GM18502 (cell line): Measurements from ENCODE around the gene CCL18.
"Not testable (repeated sequence)": the region's sequence is repeated elsewhere in the genome, so short reads cannot be mapped to it uniquely, and the experiment has no call there.

Source experiments
- ATAC-seq: cut with Tn5 transposase; IDR thresholded peaks from one replicate; pipeline ENCODE4 v1.9.1; 2021; ENCODE audit warnings: mild to moderate bottlenecking; ENCODE audit not compliant: unreplicated experiment, poor library complexity

CCL18 gene, protein sequence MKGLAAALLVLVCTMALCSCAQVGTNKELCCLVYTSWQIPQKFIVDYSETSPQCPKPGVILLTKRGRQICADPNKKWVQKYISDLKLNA

GRCh38 chr17:36063786-36064541 lies at the start of gene CCL18:
Gene CCL18 (plus strand): TSS chr17:36064272. CDS start chr17:36064343, 71 bp downstream.
- no peak for ATAC-seq

- ATAC-seq = no peak
Measured at GRCh38 chr17:36014946-36015345, 49.1 kb upstream of the CCL18 start.

DNA sequence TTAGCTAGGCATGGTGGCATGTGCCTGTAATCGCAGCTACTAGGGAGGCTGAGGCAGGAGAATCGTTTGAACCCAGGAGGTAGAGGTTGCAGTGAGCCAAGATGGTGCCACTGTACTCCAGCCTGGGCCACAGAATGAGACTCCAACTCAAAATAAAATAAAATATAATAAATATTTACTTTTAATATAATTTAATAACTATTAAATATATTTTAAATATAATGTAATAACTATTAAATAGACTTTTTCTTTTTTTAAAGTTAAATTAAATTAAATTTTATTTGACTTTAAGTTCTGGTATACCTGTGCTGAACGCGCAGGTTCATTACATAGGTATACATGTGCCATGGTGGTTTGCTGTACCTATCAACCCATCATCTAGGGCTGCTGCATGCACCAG lies 48.2 kb upstream of the CCL18 start:
- ATAC-seq = not testable (repeated sequence)

DNA sequence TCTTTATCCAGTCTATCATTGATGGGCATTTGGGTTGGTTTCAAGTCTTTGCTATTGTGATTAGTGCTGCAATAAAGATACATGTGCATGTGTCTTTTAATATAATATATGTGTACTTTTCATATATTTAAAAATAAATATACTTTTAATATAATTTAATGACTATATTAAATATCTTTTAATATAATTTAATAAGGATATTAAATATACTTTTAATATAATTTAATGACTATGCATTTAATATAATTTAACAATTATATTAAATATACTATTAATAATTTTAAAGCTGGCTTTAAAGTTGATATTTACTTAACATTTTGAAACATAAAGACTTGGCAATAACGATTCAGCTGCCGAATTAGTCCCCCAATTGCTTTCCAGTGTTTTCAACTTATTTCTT lies 47.5 kb upstream of the CCL18 start:
- no peak for ATAC-seq

GRCh38 chr17:36017799-36018198 lies 46.3 kb upstream of the CCL18 start, which contains the start of gene CCL23:
Gene CCL23 (minus strand): TSS chr17:36017972. CDS start chr17:36017897, 75 bp downstream.
- ATAC-seq = no peak

DNA sequence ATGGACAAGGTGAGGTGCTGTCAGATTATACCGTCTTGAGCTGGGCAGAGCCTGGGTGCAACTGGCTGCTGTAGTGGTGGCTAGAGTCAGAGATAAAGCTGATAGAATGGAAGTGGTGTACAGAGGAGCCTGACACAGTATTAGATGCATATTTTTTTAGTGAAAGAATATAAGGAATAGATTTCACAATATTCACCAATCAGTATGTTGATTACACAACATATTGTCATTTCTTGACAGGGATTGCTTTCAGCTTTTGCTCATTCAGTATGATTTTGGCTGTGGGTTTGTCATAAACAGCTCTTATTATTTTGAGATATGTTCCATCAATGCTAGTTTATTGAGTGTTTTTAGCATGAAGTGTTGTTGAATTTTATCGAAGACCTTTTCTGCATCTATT lies 44.6 kb upstream of the CCL18 start:
- no peak for ATAC-seq

GRCh38 chr17:36024106-36024869 lies 39.8 kb upstream of the CCL18 start:
- ATAC-seq = no peak

GRCh38 chr17:36027761-36028160 lies 36.3 kb upstream of the CCL18 start:
- ATAC-seq = no peak

GRCh38 chr17:36030956-36031355 lies 33.1 kb upstream of the CCL18 start:
- ATAC-seq = no peak

DNA sequence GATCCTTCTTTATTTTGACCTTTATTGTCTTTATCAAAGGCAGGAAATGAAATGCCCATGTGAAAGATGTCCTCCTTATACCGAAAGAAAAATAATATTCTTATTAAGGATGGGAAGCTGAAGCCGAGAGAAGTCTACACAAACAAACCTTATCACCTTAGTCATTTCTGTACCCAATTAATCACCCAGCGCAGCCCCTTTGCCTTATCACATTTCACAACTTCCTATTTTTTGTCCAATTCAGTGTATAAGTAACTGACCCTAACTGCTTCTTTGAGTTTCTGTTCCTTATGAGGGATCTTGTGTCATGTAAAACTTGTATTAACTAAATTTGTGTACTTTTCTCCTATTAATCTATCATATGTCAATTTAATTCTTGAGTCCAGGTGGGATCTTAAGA lies 29.9 kb upstream of the CCL18 start:
- ATAC-seq = no peak

GRCh38 chr17:36036235-36036634 lies 27.8 kb upstream of the CCL18 start:
- no peak for ATAC-seq

- ATAC-seq = no peak
Measured at GRCh38 chr17:36048066-36048465, 16.0 kb upstream of the CCL18 start.

- no peak for ATAC-seq
Measured at GRCh38 chr17:36049643-36050042, 14.4 kb upstream of the CCL18 start.

DNA sequence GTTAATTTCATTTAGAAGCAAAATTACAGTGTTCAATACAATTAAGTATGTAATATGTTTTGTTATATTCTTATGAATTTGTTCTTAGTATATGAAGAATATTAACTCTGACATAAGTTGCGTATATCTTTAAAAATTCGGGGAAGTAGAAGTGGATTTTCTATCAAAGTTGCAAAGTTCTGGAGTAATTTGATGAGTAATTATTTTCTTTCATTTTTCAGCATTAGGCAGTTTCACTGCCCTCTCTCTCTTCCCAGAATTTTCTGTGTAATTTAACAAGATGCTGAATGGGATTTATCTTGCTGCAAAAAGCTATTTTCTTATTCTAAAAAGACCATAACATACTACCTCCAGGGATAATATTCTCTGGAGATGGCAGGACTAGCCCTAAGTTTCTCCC lies 8.9 kb upstream of the CCL18 start:
- ATAC-seq = no peak

- no peak for ATAC-seq
Measured at GRCh38 chr17:36055921-36056520, 8.1 kb upstream of the CCL18 start.

GRCh38 chr17:36057911-36058310 lies 6.2 kb upstream of the CCL18 start:
- ATAC-seq = no peak

GRCh38 chr17:36059406-36059805 lies 4.7 kb upstream of the CCL18 start:
- ATAC-seq = no peak

DNA sequence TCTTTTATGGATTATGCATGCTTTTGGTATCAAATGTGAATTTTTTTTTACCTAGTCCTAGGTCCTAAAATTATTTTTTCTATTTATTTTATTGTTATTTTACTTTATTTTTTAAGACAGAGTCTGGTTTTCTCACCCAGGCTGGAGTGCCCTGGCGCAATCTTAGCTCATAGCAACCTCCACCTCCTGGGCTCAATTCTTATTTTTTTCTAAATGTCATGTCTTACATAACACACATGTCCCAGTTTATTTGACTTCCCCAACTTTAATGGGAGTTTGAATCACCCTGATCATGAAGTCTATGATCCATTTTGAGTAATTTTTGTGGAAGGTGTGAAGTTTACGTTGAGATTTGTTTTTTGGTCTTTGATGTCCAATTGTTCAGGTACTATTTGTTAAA lies 3.3 kb upstream of the CCL18 start:
- no peak for ATAC-seq

- no peak for ATAC-seq
Measured at GRCh38 chr17:36066365-36066985, 2.4 kb downstream of the CCL18 start.

GRCh38 chr17:36068524-36068923 lies 4.5 kb downstream of the CCL18 start:
- no peak for ATAC-seq

DNA sequence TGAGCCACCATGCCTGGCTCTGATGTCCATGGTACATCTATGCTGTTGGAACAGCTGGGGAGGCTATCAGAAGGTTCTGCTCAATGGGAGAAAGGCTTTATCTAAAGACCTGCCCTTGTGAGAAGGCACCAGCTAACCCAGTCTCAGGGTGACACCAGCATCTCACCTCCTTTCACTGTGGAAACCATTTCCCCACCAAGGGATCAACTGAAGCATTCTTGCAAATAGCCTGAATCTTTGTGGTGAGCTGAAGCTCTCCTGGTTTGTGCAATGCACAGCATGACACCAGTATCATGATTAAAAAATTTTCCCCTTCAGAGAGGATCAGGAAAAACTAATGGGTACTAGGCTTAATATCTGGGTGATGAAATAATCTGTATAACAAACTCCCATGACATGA lies 5.1 kb downstream of the CCL18 start:
- ATAC-seq = no peak
